IMR-90 (cell line): ENCODE data around the gene CYP4F8. TPM values are rescaled to one million over a fixed set of nuclear protein-coding genes. Genes with fewer than 3 reads are reported as not detected.

ENCODE experiments used
- ATAC-seq: fragments of 200-7000 bp; cut with Tn5 transposase; 2 replicates; pipeline ENCODE4 v1.9.1; 2020; ENCODE audit warnings: low read depth, mild to moderate bottlenecking, moderate library complexity
- BruUV-seq: library from RNA; stranded (reverse); fragments of 400-500 nt; replicated peaks from 2 replicates; lab custom pipeline; 2021; lab: Mats Ljungman, UMichigan
- CTCF ChIA-PET: fragments of 300-600 bp; formaldehyde crosslinking; extraction: SDS; loops from one replicate; lab custom pipeline; 2021; ENCODE audit warnings: antibody characterized with exemption; lab: Yijun Ruan, JAX
- POLR2A ChIA-PET: fragments of 300-600 bp; sonication (Branson Sonifier 250); formaldehyde crosslinking; loops from one replicate; lab custom pipeline; 2022; ENCODE audit warnings: antibody characterized with exemption; ENCODE audit not compliant: unreplicated experiment; lab: Charles Lee
- DNase-seq: peaks from one replicate; pipeline ENCODE4 v3.0.0; 2013
- H2AFZ ChIP-seq: replicated peaks from 2 replicates; pipeline ENCODE3; 2013; ENCODE audit warnings: low read length, mild to moderate bottlenecking; ENCODE audit not compliant: poor library complexity
- H2AK5ac ChIP-seq: 2 replicates; pipeline ENCODE4 v1.6.1; 2013; ENCODE audit warnings: low read depth, low read length, inconsistent platforms
- H2AK9ac ChIP-seq: replicated peaks from 2 replicates; pipeline ENCODE3; 2013; ENCODE audit warnings: mild to moderate bottlenecking, low read depth, low read length, moderate library complexity; ENCODE audit not compliant: poor library complexity
- H2BK120ac ChIP-seq: 2 replicates; pipeline ENCODE4 v1.6.1; 2013; ENCODE audit warnings: low read depth, low read length, inconsistent platforms
- H2BK15ac ChIP-seq: 3 replicates; pipeline ENCODE4 v1.6.1; 2013; ENCODE audit warnings: low read depth, low read length, inconsistent platforms
- H2BK20ac ChIP-seq: 2 replicates; pipeline ENCODE4 v1.6.1; 2013; ENCODE audit warnings: low read depth, mild to moderate bottlenecking, inconsistent platforms, low read length, moderate library complexity
- H2BK5ac ChIP-seq: 2 replicates; pipeline ENCODE4 v1.6.1; 2013; ENCODE audit warnings: mild to moderate bottlenecking, low read depth, low read length, inconsistent platforms; ENCODE audit not compliant: poor library complexity, severe bottlenecking
- H3K14ac ChIP-seq: replicated peaks from 2 replicates; pipeline ENCODE4 v1.6.1; 2013; ENCODE audit warnings: low read depth, low read length, inconsistent platforms
- H3K18ac ChIP-seq: 2 replicates; pipeline ENCODE4 v1.6.1; 2013; ENCODE audit warnings: low read depth, low read length, control low read depth
- H3K23ac ChIP-seq: 2 replicates; pipeline ENCODE4 v1.6.1; 2013; ENCODE audit warnings: low read depth, low read length, inconsistent platforms
- H3K27ac ChIP-seq: 2 replicates; pipeline ENCODE4 v1.5.1; 2013; ENCODE audit warnings: mild to moderate bottlenecking, control low read depth, low read length; ENCODE audit not compliant: insufficient read depth
- H3K27me3 ChIP-seq: 2 replicates; pipeline ENCODE4 v1.6.1; 2013; ENCODE audit warnings: low read length; ENCODE audit not compliant: control insufficient read depth, insufficient read depth
- H3K36me3 ChIP-seq: 2 replicates; pipeline ENCODE4 v1.6.1; 2013; ENCODE audit warnings: low read length, mixed read lengths; ENCODE audit not compliant: control insufficient read depth, insufficient read depth
- H3K4ac ChIP-seq: 2 replicates; pipeline ENCODE4 v1.6.1; 2013; ENCODE audit warnings: low read depth, low read length, inconsistent platforms
- H3K4me1 ChIP-seq: 2 replicates; pipeline ENCODE4 v1.6.1; 2013; ENCODE audit warnings: low read length, mixed read lengths; ENCODE audit not compliant: control insufficient read depth, insufficient read depth
- H3K4me2 ChIP-seq: 2 replicates; pipeline ENCODE4 v1.6.1; 2013; ENCODE audit warnings: low read depth, mild to moderate bottlenecking, control low read depth, low read length, moderate library complexity
- H3K4me3 ChIP-seq: 2 replicates; pipeline ENCODE4 v1.5.1; 2013; ENCODE audit warnings: low read depth, mild to moderate bottlenecking, control low read depth, low read length, moderate library complexity; ENCODE audit not compliant: insufficient read depth
- H3K56ac ChIP-seq: 2 replicates; pipeline ENCODE4 v1.6.1; 2013; ENCODE audit warnings: low read length, inconsistent platforms; ENCODE audit not compliant: insufficient read depth; ENCODE audit errors: extremely low read depth
- H3K79me1 ChIP-seq, 2 experiments: 2 replicates each; pipeline ENCODE4 v1.6.1; 2013; ENCODE audit warnings: low read length in 2 of 2, inconsistent platforms in 1 of 2, low read depth in 1 of 2
- H3K9ac ChIP-seq: 2 replicates; pipeline ENCODE4 v1.6.1; 2013; ENCODE audit warnings: low read depth, low read length, control low read depth
- H3K9me1 ChIP-seq: 2 replicates; pipeline ENCODE4 v1.6.1; 2013; ENCODE audit warnings: low read length, inconsistent platforms; ENCODE audit not compliant: insufficient read depth
- H3K9me3 ChIP-seq: 2 replicates; pipeline ENCODE4 v1.6.1; 2013; ENCODE audit warnings: low read length; ENCODE audit not compliant: control insufficient read depth, insufficient read depth
- H4K20me1 ChIP-seq: 2 replicates; pipeline ENCODE4 v1.6.1; 2013; ENCODE audit warnings: low read length, inconsistent platforms; ENCODE audit not compliant: insufficient read depth
- H4K5ac ChIP-seq: 2 replicates; pipeline ENCODE4 v1.6.1; 2013; ENCODE audit warnings: mild to moderate bottlenecking, low read depth, low read length, control low read depth
- H4K8ac ChIP-seq, 2 experiments: 2 replicates each; pipeline ENCODE4 v1.6.1; 2013; ENCODE audit warnings: low read depth in 2 of 2, low read length in 2 of 2, control low read depth in 1 of 2, inconsistent platforms in 1 of 2
- H4K91ac ChIP-seq: 2 replicates; pipeline ENCODE4 v1.6.1; 2013; ENCODE audit warnings: low read depth, low read length, inconsistent platforms; ENCODE audit not compliant: insufficient read depth
- BHLHE40 ChIP-seq: fragments of 150-350 bp; IDR thresholded peaks from 2 replicates; pipeline ENCODE4 v1.6.1; 2016; ENCODE audit warnings: mild to moderate bottlenecking, low read depth, low read length
- CEBPB ChIP-seq: IDR thresholded peaks from 2 replicates; pipeline ENCODE4 v1.6.1; 2012; ENCODE audit warnings: low read depth, low read length, improper control_type of control experiment
- CHD1 ChIP-seq: IDR thresholded peaks from 2 replicates; pipeline ENCODE4 v1.6.1; 2012; ENCODE audit warnings: low read depth, low read length, improper control_type of control experiment
- FOS ChIP-seq: fragments of 150-350 bp; IDR thresholded peaks from 2 replicates; pipeline ENCODE4 v1.6.1; 2016; ENCODE audit warnings: low read depth, low read length
- MAFK ChIP-seq: IDR thresholded peaks from 2 replicates; pipeline ENCODE4 v1.6.1; 2012; ENCODE audit warnings: low read depth, low read length, improper control_type of control experiment
- MAZ ChIP-seq: IDR thresholded peaks from 2 replicates; pipeline ENCODE4 v1.6.1; 2012; ENCODE audit warnings: low read depth, mild to moderate bottlenecking, low read length, improper control_type of control experiment, moderate library complexity, borderline replicate concordance
- MXI1 ChIP-seq: IDR thresholded peaks from 2 replicates; pipeline ENCODE4 v1.6.1; 2012; ENCODE audit warnings: low read depth, mild to moderate bottlenecking, low read length, moderate library complexity, borderline replicate concordance
- NFE2L2 ChIP-seq: fragments of 150-350 bp; IDR thresholded peaks from 2 replicates; pipeline ENCODE4 v1.6.1; 2016; ENCODE audit warnings: low read depth, mild to moderate bottlenecking, low read length
- POLR2A ChIP-seq: IDR thresholded peaks from 2 replicates; pipeline ENCODE4 v1.6.1; 2012; ENCODE audit warnings: mild to moderate bottlenecking, low read depth, low read length
- RAD21 ChIP-seq: IDR thresholded peaks from 2 replicates; pipeline ENCODE4 v1.6.1; 2012; ENCODE audit warnings: low read length, improper control_type of control experiment
- RCOR1 ChIP-seq: IDR thresholded peaks from 2 replicates; pipeline ENCODE4 v1.6.1; 2012; ENCODE audit warnings: mild to moderate bottlenecking, low read length, improper control_type of control experiment; ENCODE audit not compliant: insufficient replicate concordance
- RFX5 ChIP-seq: IDR thresholded peaks from 2 replicates; pipeline ENCODE4 v1.8.0; 2012; ENCODE audit warnings: low read depth, mild to moderate bottlenecking, low read length, moderate library complexity
- SMC3 ChIP-seq: fragments of 150-350 bp; IDR thresholded peaks from 2 replicates; pipeline ENCODE4 v1.6.1; 2016; ENCODE audit warnings: low read depth, mild to moderate bottlenecking, antibody characterized with exemption, low read length, moderate library complexity
- whole genome bisulfite sequencing, 2 experiments: methylation state at CpG; one replicate each; pipeline versions ENCODE4 v1.1.5 to v1.1.7; 2013; ENCODE audit warnings: missing lambda C conversion rate in 2 of 2; ENCODE audit not compliant: insufficient read length in 1 of 2; ENCODE audit errors: extremely low coverage in 2 of 2; 5-methylcytosine and 5-hydroxymethylcytosine counted together
- dilution Hi-C: fragments of 300-500 bp; cut with HindIII; formaldehyde crosslinking; loops from one replicate; pipeline ENCODE4 v1.14.3; 2018; ENCODE audit warnings: low sequenced_read_pairs; ENCODE audit not compliant: unreplicated experiment
- in situ Hi-C: fragments of 300-500 bp; cut with MboI; formaldehyde crosslinking; loops from 3 replicates; pipeline ENCODE4 v1.14.3; 2019; ENCODE audit warnings: low sequenced_read_pairs, inconsistent platforms, mixed read lengths
- intact Hi-C: fragments of 100-400 bp; cut with micrococcal nuclease; formaldehyde crosslinking; loops from 2 replicates; pipeline ENCODE4 v1.10.0; 2022
- polyA plus RNA-seq, 3 experiments: library from polyadenylated mRNA; depleted of rRNA; stranded (reverse); fragments of >200 nt; gene quantifications; 2 replicates each; pipeline ENCODE4 v1.2.3, GENCODE V29; 2012; ENCODE audit warnings: low replicate concordance in 1 of 3
- total RNA-seq: library from RNA; depleted of rRNA; stranded (reverse); fragments of >200 nt; gene quantifications from 2 replicates; pipeline ENCODE4 v1.2.3, GENCODE V29; 2012
- TF ChIP-seq, protein P1 (sequence below): fragments of 150-350 bp; IDR thresholded peaks from 2 replicates; pipeline ENCODE4 v1.6.1; 2017; ENCODE audit warnings: mild to moderate bottlenecking, antibody characterized with exemption, low read length, low read depth
- TF ChIP-seq, protein P2 (sequence below): fragments of 150-350 bp; IDR thresholded peaks from 2 replicates; pipeline ENCODE4 v1.6.1; 2016; ENCODE audit warnings: low read depth, mild to moderate bottlenecking, low read length, moderate library complexity, borderline replicate concordance
- TF ChIP-seq, protein P3 (sequence below): conservative IDR thresholded peaks from 2 replicates; pipeline ENCODE4 v1.5.1; 2012; ENCODE audit warnings: mild to moderate bottlenecking, low read depth, low read length, improper control_type of control experiment

CYP4F8 gene
- total and polyA plus RNA-seq, 2 of the 4 experiments (the other 2 are of a cell fraction), result not detected

DNA sequence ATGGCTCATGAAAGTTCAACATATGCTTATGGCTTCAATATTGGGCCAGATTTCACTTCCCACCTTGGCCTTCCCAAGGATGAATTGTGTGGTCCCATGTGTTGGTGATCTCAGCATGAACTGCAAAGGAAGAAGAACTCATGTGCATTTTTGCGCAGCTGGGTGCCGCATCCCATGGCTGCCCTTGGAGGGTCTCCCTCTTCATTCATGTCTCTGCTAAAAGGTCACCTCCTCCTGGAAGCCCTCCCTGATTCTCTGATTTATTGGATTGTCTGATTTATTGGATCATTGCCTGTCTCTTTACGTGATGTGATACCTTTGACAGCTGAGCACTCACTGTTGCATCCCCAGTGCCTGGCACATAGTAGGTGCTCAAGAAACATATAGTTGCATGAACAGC lies 1.7 kb upstream of the CYP4F8 start:
- Histone ChIP-seq H4K5ac (no peak overlapping the region), H3K9me3 (peaks cover 17% of the 10 kb centered on the region; the same call in 1 of the 2 replicates), H3K4me2 (no peak overlapping the region), H3K9me1 (no peaks in the 10 kb centered on the region), H3K27me3 (no peaks in the 10 kb centered on the region), H3K27ac (no peak overlapping the region), H2BK120ac (no peak overlapping the region), H2BK15ac (no peak overlapping the region), H2AK9ac (no peak overlapping the region), H2AFZ (no peak overlapping the region), H3K56ac (no peak overlapping the region), H4K8ac (no peak overlapping the region), H3K4me3 (no peak overlapping the region), H3K36me3 (no peaks in the 10 kb centered on the region), H2BK20ac (no peak overlapping the region), H2BK5ac (no peak overlapping the region), H3K9ac (no peak overlapping the region), H3K23ac (no peak overlapping the region), H3K18ac (no peak overlapping the region), H3K4me1 (no peaks in the 10 kb centered on the region), H2AK5ac (no peak overlapping the region), H3K4ac (no peak overlapping the region), H3K14ac (no peak overlapping the region), H4K91ac (no peak overlapping the region), H4K20me1 (no peaks in the 10 kb centered on the region), H3K79me1 (no peaks in the 10 kb centered on the region)
- DNase-seq (no peak), ATAC-seq (no peak)
- no TSS peak for BruUV-seq
- dilution Hi-C loops (no loop called here), intact Hi-C loops (no loop called here), in situ Hi-C loops (no loop called here)
- TF ChIP-seq MAFK (no peak), CHD1 (no peak), BHLHE40 (no peak), MAZ (no peak), FOS (no peak), POLR2A (no peak), MXI1 (no peak), RFX5 (no peak), SMC3 (no peak), CEBPB (no peak), NFE2L2 (no peak), RCOR1 (no peak), RAD21 (no peak)
- TF ChIP-seq, protein P1, sequence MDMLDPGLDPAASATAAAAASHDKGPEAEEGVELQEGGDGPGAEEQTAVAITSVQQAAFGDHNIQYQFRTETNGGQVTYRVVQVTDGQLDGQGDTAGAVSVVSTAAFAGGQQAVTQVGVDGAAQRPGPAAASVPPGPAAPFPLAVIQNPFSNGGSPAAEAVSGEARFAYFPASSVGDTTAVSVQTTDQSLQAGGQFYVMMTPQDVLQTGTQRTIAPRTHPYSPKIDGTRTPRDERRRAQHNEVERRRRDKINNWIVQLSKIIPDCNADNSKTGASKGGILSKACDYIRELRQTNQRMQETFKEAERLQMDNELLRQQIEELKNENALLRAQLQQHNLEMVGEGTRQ, result no peak
- TF ChIP-seq, protein P2, sequence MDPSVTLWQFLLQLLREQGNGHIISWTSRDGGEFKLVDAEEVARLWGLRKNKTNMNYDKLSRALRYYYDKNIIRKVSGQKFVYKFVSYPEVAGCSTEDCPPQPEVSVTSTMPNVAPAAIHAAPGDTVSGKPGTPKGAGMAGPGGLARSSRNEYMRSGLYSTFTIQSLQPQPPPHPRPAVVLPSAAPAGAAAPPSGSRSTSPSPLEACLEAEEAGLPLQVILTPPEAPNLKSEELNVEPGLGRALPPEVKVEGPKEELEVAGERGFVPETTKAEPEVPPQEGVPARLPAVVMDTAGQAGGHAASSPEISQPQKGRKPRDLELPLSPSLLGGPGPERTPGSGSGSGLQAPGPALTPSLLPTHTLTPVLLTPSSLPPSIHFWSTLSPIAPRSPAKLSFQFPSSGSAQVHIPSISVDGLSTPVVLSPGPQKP, result no peak
- TF ChIP-seq, protein P3, sequence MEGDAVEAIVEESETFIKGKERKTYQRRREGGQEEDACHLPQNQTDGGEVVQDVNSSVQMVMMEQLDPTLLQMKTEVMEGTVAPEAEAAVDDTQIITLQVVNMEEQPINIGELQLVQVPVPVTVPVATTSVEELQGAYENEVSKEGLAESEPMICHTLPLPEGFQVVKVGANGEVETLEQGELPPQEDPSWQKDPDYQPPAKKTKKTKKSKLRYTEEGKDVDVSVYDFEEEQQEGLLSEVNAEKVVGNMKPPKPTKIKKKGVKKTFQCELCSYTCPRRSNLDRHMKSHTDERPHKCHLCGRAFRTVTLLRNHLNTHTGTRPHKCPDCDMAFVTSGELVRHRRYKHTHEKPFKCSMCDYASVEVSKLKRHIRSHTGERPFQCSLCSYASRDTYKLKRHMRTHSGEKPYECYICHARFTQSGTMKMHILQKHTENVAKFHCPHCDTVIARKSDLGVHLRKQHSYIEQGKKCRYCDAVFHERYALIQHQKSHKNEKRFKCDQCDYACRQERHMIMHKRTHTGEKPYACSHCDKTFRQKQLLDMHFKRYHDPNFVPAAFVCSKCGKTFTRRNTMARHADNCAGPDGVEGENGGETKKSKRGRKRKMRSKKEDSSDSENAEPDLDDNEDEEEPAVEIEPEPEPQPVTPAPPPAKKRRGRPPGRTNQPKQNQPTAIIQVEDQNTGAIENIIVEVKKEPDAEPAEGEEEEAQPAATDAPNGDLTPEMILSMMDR, result no peak
- ChIA-PET CTCF (no interaction called here), POLR2A (no interaction called here)
- WGBS, 2 experiments, result no CpG with 5 or more reads among the region's 3 CpGs
